ENCODE results near the gene LCN2. TPM values are rescaled to one million over a fixed set of nuclear protein-coding genes. Genes with fewer than 3 reads are reported as not detected.

Gene LCN2
- total RNA-seq, 1 donor from 2014 or later, result not detected

- Histone ChIP-seq H3K36me3 (peaks cover 24 to 25% of the 10 kb centered on the region in 2 donors), H3K9me3 (no peaks in the 10 kb centered on the region), H3K4me3 (peak overlapping the region in 1 of 2 donors; percentile 16), H3K27ac (no peak overlapping the region), H3K4me1 (peaks cover 0 to 4% of the 10 kb centered on the region in 2 donors), H3K27me3 (no peaks in the 10 kb centered on the region)
- intact Hi-C loops (cut with DNase I), result loop anchor here (2.0 to 5.0 kb wide), 2 partner anchors 81 to 173 kb away; no protein-coding TSS in a partner anchor
- peak; percentile 100 for TF ChIP-seq CTCF (IDR thresholded peaks at IDR 0.05)
- DNase-seq (ENCODE audit: low spot score in 2 of 2), result peak; percentile 61 to 94
Observed at GRCh38 chr9:128117613-128118471, 31.4 kb upstream of the LCN2 start.

GRCh38 chr9:128118472-128118857 lies 30.8 kb upstream of the LCN2 start:
- no peak overlapping the region for H3K4me3 ChIP-seq
- no peak for DNase-seq (ENCODE audit: low spot score in 2 of 2)
- no peaks in the 10 kb centered on the region for H3K9me3 ChIP-seq
- no peak overlapping the region for H3K27ac ChIP-seq
- no peak for TF ChIP-seq CTCF (IDR thresholded peaks at IDR 0.05)
- H3K27me3 ChIP-seq, result no peaks in the 10 kb centered on the region
- H3K4me1 ChIP-seq, result peaks cover 0 to 4% of the 10 kb centered on the region in 2 donors
- peaks cover 28% of the 10 kb centered on the region in 2 donors for H3K36me3 ChIP-seq
- intact Hi-C loops (cut with DNase I), result loop anchor here (5.0 kb wide), 1 partner anchor 81 kb away; no protein-coding TSS in a partner anchor

GRCh38 chr9:128118971-128119665 lies 30.1 kb upstream of the LCN2 start:
- intact Hi-C loops (cut with DNase I), result loop anchor here (5.0 kb wide), 1 partner anchor 82 kb away; no protein-coding TSS in a partner anchor
- no peak for DNase-seq (ENCODE audit: low spot score in 2 of 2)

GRCh38 chr9:128120061-128120740 lies 29.1 kb upstream of the LCN2 start:
- H3K27me3 ChIP-seq, result no peaks in the 10 kb centered on the region
- H3K9me3 ChIP-seq, result no peaks in the 10 kb centered on the region
- DNase-seq (ENCODE audit: low spot score in 2 of 2), result no peak
- peaks cover 25 to 29% of the 10 kb centered on the region in 2 donors for H3K36me3 ChIP-seq
- H3K4me1 ChIP-seq, result peaks cover 0 to 4% of the 10 kb centered on the region in 2 donors
- no peak for TF ChIP-seq CTCF (IDR thresholded peaks at IDR 0.05)
- H3K27ac ChIP-seq, result no peak overlapping the region
- intact Hi-C loops (cut with DNase I), result no loop called here
- H3K4me3 ChIP-seq, result no peak overlapping the region

More at GRCh38 chr9:128118971-128119665, 30.1 kb upstream of the LCN2 start:
- H3K9me3 ChIP-seq, result no peaks in the 10 kb centered on the region
- no peak overlapping the region for H3K27ac ChIP-seq
- peaks cover 0 to 4% of the 10 kb centered on the region in 2 donors for H3K4me1 ChIP-seq
- no peak for TF ChIP-seq CTCF (IDR thresholded peaks at IDR 0.05)
- no peaks in the 10 kb centered on the region for H3K27me3 ChIP-seq
- peaks cover 25 to 31% of the 10 kb centered on the region in 2 donors for H3K36me3 ChIP-seq
- H3K4me3 ChIP-seq, result no peak overlapping the region

GRCh38 chr9:128120741-128121465 lies 28.4 kb upstream of the LCN2 start:
- Histone ChIP-seq H3K4me1 (peaks cover 0 to 10% of the 10 kb centered on the region in 2 donors), H3K9me3 (no peaks in the 10 kb centered on the region), H3K27me3 (no peaks in the 10 kb centered on the region), H3K27ac (no peak overlapping the region), H3K36me3 (peaks cover 25 to 29% of the 10 kb centered on the region in 2 donors), H3K4me3 (no peak overlapping the region)
- no peak for TF ChIP-seq CTCF (IDR thresholded peaks at IDR 0.05)
- DNase-seq (ENCODE audit: low spot score in 2 of 2), result no peak
- intact Hi-C loops (cut with DNase I), result no loop called here
